PC-9 (cell line): Measurements from ENCODE around the gene ACACB.

Experiments used
- CTCF ChIP-seq: fragments of 200-600 bp; sonication (generic); conservative IDR thresholded peaks from 2 replicates; pipeline ENCODE4 v1.6.1; 2017; ENCODE audit warnings: mixed run types, antibody characterized with exemption, mild to moderate bottlenecking, moderate library complexity
- EZH2 ChIP-seq: fragments of 200-600 bp; sonication (generic); IDR thresholded peaks from 2 replicates; pipeline ENCODE4 v1.8.0; 2017; ENCODE audit warnings: antibody characterized with exemption, low read depth

GRCh38 chr12:109192358-109192757, 76.0 kb downstream of the ACACB start:
- TF ChIP-seq CTCF (no peak), EZH2 (no peak)
